Pancreas (tissue), 10 donors: Measurements from ENCODE around the gene PRKCD. TPM values are rescaled to one million over a fixed set of nuclear protein-coding genes. Genes with fewer than 3 reads are reported as not detected.

ENCODE experiments used
- ATAC-seq, 4 donors: fragments of 200-7000 bp; cut with Tn5 transposase; one replicate each; pipeline versions ENCODE4 v1.8.0 to v1.9.1; 2020; ENCODE audit warnings: mild to moderate bottlenecking in 4 of 4, moderate library complexity in 4 of 4
- DNase-seq, 6 donors: peaks; one replicate each; pipeline ENCODE4 v3.0.0-alpha.2; 2020
- FAIRE-seq: peaks from 2 replicates; lab custom pipeline; 2012; peaks lifted over from hg19 to GRCh38; lab: Jason Lieb, UNC
- H3K27ac ChIP-seq, 4 donors: fragments of 200-600 bp; sonication (generic); 1 replicate in 3 of 4; 2 replicates in 1 of 4; pipeline versions ENCODE4 v1.5.0 to v1.8.0; 2020
- H3K27me3 ChIP-seq, 4 donors: fragments of 200-600 bp; one replicate each; pipeline ENCODE4 v1.8.0; 2021
- H3K36me3 ChIP-seq, 3 donors: fragments of 200-600 bp; sonication (generic) in 1 of 3; one replicate each; pipeline versions ENCODE4 v1.5.0 to v1.8.0; 2020 to 2021
- H3K4me1 ChIP-seq, 3 donors: fragments of 200-600 bp; one replicate each; pipeline ENCODE4 v1.8.0; 2021
- H3K4me3 ChIP-seq, 4 donors: fragments of 200-600 bp; sonication (generic) in 2 of 4; one replicate each; pipeline versions ENCODE4 v1.5.0 to v1.8.0; 2020 to 2021
- H3K9me3 ChIP-seq, 4 donors: fragments of 200-600 bp; one replicate each; pipeline ENCODE4 v1.8.0; 2021
- WGBS, 2 donors: extraction: QIAGEN DNeasy Blood & Tissue Kit; methylation state at CpG; one replicate each; pipeline ENCODE4 v1.1.7; 2013; 5-methylcytosine and 5-hydroxymethylcytosine counted together
- intact Hi-C, 3 donors: fragments of 100-400 bp; cut with DNase I; formaldehyde crosslinking; loops; one replicate each; pipeline versions ENCODE4 v1.11.1 to v1.14.2; 2022
- polyA plus RNA-seq, 2 donors: library from polyadenylated mRNA; stranded (reverse); fragments of 200-250 nt; gene quantifications; one replicate each; pipeline ENCODE4 v1.2.3, GENCODE V29; 2013
- total RNA-seq, 6 donors: library from RNA; stranded (reverse); fragmentation: NEBNext Ultra II Directional in 4 of 6; extraction: Animal tissue kit (Norgen Biotek cat#: 25700) in 4 of 6; gene quantifications; one replicate each; pipeline versions ENCODE4 v1.2.1 to v1.2.4, GENCODE V29; 2021 to 2023
- TF ChIP-seq, protein P1 (sequence below), 4 donors: fragments of 200-600 bp; sonication (generic) in 3 of 4; IDR thresholded peaks; one replicate each; pipeline versions ENCODE4 v1.5.0 to v1.8.0; 2021; ENCODE audit warnings: antibody characterized with exemption in 4 of 4
- donor health status: healthy with polysubstance abuse.
- donor health status: DM: no; HTN: no; CAD: no; lungs with moderate emphysema.
- donor health status: DM: no; HTN: no; CAD: no.
- donor health status: control.
- donor health status: control.
- donor health status: Bipolar disorder and iron deficiency.
- donor health status: DM: yes; HTN: yes; CAD: no.
- donor health status: DM: no; HTN: no; CAD: no.
- donor health status: DM: no; HTN: no; CAD: no.
- donor health status: DM: yes; HTN: yes; CAD: no.

The PRKCD gene
- total and polyA plus RNA-seq, 8 donors: 10.7 to 32.5 (median 14.6) TPM

GRCh38 chr3:53130179-53131061, 30.6 kb upstream of the PRKCD start, which contains the start of gene RFT1:
Gene RFT1, minus strand, starts transcription at chr3:53130435. Its CDS starts 35 bp downstream, at chr3:53130400.
- peaks cover 0 to 3% (median 2%) of the 10 kb centered on the region in 3 donors for H3K36me3 ChIP-seq
- WGBS, 2 donors: 2 to 3% methylated on average over 41 of the region's 41 CpGs
- peaks cover 7 to 13% (median 9%) of the 10 kb centered on the region in 3 donors for H3K4me1 ChIP-seq
- no peaks in the 10 kb centered on the region for H3K9me3 ChIP-seq
- ATAC-seq: peak; percentile 89 to 96 (median 92)
- intact Hi-C loops: loop anchor here in 1 of 3 donors (5.0 kb wide), 1 partner anchor 67 kb away; no protein-coding TSS in a partner anchor
- no peaks in the 10 kb centered on the region for H3K27me3 ChIP-seq
- TF ChIP-seq, protein P1, sequence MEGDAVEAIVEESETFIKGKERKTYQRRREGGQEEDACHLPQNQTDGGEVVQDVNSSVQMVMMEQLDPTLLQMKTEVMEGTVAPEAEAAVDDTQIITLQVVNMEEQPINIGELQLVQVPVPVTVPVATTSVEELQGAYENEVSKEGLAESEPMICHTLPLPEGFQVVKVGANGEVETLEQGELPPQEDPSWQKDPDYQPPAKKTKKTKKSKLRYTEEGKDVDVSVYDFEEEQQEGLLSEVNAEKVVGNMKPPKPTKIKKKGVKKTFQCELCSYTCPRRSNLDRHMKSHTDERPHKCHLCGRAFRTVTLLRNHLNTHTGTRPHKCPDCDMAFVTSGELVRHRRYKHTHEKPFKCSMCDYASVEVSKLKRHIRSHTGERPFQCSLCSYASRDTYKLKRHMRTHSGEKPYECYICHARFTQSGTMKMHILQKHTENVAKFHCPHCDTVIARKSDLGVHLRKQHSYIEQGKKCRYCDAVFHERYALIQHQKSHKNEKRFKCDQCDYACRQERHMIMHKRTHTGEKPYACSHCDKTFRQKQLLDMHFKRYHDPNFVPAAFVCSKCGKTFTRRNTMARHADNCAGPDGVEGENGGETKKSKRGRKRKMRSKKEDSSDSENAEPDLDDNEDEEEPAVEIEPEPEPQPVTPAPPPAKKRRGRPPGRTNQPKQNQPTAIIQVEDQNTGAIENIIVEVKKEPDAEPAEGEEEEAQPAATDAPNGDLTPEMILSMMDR (IDR thresholded peaks at IDR 0.05): no peak
- H3K27ac ChIP-seq: peak within 1 kb of the TSS; percentile 81 to 90 (median 88)
- no peak for FAIRE-seq
- peak within 1 kb of the TSS; percentile 68 to 91 (median 85) for H3K4me3 ChIP-seq
- peak; percentile 96 to 99 (median 97) for DNase-seq

DNA sequence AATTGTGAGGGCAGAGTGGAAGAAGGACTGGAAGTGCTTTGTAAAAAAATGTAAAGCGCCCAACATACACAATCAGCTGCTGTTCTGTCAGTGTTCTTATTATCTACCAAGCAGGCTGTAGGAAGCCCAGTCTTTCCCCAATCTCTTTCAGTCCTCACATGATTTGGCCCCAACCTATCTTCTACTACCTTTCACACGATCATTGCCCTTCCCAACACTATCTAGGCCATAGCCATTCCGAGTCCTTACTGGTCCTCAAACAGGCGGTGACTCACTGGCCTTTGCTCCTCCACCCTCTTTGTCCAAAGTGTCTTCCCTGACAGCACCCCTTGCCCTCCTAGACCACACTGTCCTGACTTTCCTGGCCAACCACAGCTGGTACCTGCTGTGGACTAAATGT, 29.9 kb upstream of the PRKCD start:
- TF ChIP-seq, protein P1 (IDR thresholded peaks at IDR 0.05): no peak
- Histone ChIP-seq H3K4me3 (peak overlapping the region in 2 of 4 donors; percentile 80 to 91), H3K27me3 (no peaks in the 10 kb centered on the region), H3K9me3 (no peaks in the 10 kb centered on the region), H3K27ac (peak overlapping the region; percentile 81 to 90 (median 88)), H3K36me3 (no peaks in the 10 kb centered on the region), H3K4me1 (peaks cover 7 to 13% (median 9%) of the 10 kb centered on the region in 3 donors)
- 66 to 68% methylated on average over 4 of the region's 4 CpGs for WGBS, 2 donors
- ATAC-seq: no peak
- intact Hi-C loops: loop anchor here in 1 of 3 donors (5.0 kb wide), 1 partner anchor 66 kb away; no protein-coding TSS in a partner anchor
- no peak for DNase-seq
- no peak for FAIRE-seq

GRCh38 chr3:53132347-53132746, 28.7 kb upstream of the PRKCD start:
- H3K4me3 ChIP-seq: no peak overlapping the region
- H3K27ac ChIP-seq: peak overlapping the region in 1 of 4 donors; percentile 27
- TF ChIP-seq, protein P1 (IDR thresholded peaks at IDR 0.05): no peak
- no peaks in the 10 kb centered on the region for H3K27me3 ChIP-seq
- intact Hi-C loops: loop anchor here in 1 of 3 donors (5.0 kb wide), 1 partner anchor 65 kb away; no protein-coding TSS in a partner anchor
- ATAC-seq (no peak), FAIRE-seq (no peak), DNase-seq (no peak)
- H3K36me3 ChIP-seq: no peaks in the 10 kb centered on the region
- WGBS, 2 donors: 56 to 58% methylated on average over 5 of the region's 5 CpGs
- H3K9me3 ChIP-seq: no peaks in the 10 kb centered on the region
- H3K4me1 ChIP-seq: peaks cover 7 to 13% (median 9%) of the 10 kb centered on the region in 3 donors

- intact Hi-C loops: loop anchor here in 1 of 3 donors (5.0 kb wide), 1 partner anchor 63 kb away; no protein-coding TSS in a partner anchor
- no peaks in the 10 kb centered on the region for H3K9me3 ChIP-seq
- H3K4me1 ChIP-seq: peaks cover 6 to 11% (median 9%) of the 10 kb centered on the region in 3 donors
- DNase-seq (peak; percentile 83 to 96 (median 88)), FAIRE-seq (no peak), ATAC-seq (peak; percentile 77 to 87 (median 86))
- WGBS, 2 donors: 15 to 18% methylated on average over 6 of the region's 6 CpGs
- no peak overlapping the region for H3K4me3 ChIP-seq
- H3K27me3 ChIP-seq: no peaks in the 10 kb centered on the region
- no peaks in the 10 kb centered on the region for H3K36me3 ChIP-seq
- peak overlapping the region in 1 of 4 donors; percentile 20 for H3K27ac ChIP-seq
- TF ChIP-seq, protein P1 (IDR thresholded peaks at IDR 0.05): peak; percentile 77 to 82 (median 80)
These were observed 26.3 kb upstream of the PRKCD start for GRCh38 chr3:53134631-53135232.
